ENCODE results near the gene SEZ6.

Gene SEZ6

DNA sequence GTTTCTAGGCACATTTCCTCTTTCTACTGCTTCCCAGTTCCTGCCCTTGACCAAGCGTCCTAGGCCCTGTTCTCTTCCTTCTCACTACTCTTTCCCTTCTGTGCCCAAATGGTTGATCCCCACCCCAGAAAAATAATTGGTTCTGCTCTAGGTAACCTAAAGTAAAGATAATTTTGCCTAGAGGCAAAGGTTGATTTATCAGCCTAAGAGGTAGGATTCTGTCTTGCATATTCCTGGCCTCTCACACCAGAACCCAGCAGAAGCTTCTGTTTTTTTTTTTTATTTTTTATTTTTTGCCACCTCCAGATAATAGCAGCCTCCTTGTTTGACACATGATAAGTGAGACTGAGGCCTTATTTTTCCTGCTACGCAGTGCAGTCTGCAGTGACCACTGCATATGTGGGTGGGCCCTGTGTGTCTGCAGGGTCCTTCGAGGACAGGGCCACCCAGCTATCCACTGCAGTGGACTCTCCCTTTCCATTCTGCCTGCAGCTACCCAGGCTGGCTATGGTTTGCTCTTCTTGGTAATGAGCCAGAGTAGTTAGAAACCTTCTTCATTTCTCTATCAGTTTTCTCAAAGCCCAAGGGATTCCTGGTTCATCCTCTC lies 37.8 kb upstream of the SEZ6 start:
- no peak for DNase-seq
- no peak overlapping the region for H3K27ac Mint-ChIP-seq
- H3K9me3 Mint-ChIP-seq = no peaks in the 10 kb centered on the region
- TF ChIP-seq, protein P1, sequence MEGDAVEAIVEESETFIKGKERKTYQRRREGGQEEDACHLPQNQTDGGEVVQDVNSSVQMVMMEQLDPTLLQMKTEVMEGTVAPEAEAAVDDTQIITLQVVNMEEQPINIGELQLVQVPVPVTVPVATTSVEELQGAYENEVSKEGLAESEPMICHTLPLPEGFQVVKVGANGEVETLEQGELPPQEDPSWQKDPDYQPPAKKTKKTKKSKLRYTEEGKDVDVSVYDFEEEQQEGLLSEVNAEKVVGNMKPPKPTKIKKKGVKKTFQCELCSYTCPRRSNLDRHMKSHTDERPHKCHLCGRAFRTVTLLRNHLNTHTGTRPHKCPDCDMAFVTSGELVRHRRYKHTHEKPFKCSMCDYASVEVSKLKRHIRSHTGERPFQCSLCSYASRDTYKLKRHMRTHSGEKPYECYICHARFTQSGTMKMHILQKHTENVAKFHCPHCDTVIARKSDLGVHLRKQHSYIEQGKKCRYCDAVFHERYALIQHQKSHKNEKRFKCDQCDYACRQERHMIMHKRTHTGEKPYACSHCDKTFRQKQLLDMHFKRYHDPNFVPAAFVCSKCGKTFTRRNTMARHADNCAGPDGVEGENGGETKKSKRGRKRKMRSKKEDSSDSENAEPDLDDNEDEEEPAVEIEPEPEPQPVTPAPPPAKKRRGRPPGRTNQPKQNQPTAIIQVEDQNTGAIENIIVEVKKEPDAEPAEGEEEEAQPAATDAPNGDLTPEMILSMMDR (IDR thresholded peaks at IDR 0.05) = no peak
- no peak overlapping the region for H3K4me3 Mint-ChIP-seq
- H3K36me3 Mint-ChIP-seq (ENCODE audit: low read depth) = no peaks in the 10 kb centered on the region
- H3K27me3 Mint-ChIP-seq (ENCODE audit: low read depth, poor library complexity) = peaks cover 26% of the 10 kb centered on the region
- H3K4me1 Mint-ChIP-seq = peaks cover 36% of the 10 kb centered on the region

DNA sequence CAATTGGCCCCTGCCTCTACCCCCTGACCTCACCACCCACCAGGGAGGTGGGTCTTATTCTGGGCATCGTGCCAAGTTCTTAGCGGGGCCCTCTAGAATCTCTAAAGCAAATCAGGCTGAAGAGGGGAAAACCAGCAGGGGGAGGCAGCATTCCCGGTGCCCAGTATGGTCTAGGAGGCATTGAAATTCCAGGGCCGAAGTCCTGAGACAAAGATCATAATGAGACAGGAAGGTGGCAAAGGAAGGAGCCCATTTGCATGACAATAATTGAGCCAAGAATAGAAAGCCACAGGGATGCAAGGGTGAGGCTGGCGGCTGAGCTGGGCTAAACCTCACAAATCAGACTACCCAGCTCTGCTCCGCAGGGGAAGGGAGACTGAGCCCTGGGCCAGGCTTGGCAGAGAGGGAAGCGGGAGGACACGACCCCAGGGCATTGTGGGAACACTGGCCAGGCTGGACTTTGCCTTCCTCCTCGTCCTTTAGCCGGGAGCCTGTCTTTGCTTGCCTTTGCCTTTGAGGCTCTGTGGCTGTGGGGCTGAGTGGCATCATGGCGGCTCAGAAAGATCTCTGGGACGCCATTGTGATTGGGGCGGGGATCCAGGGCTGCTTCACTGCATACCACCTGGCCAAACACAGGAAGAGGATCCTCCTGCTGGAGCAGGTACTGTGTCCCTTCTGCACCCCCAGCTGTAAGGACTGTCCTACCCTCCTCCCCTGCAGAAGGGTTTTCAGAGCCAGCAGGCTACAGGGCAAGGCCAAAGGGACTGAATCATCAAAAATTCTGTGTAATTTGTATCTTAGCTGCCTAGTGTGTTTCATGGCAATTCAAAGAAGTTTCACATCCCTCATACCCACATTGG lies 37.1 kb upstream of the SEZ6 start, which contains the start of gene PIPOX:
PIPOX (plus strand) TSS at position 463 of the 860 bp plus-strand sequence; CDS start at position 548, 85 bp downstream.
- no peaks in the 10 kb centered on the region for H3K36me3 Mint-ChIP-seq (ENCODE audit: low read depth)
- H3K27ac Mint-ChIP-seq = peak within 1 kb of the TSS; percentile 44
- peaks cover 24% of the 10 kb centered on the region for H3K27me3 Mint-ChIP-seq (ENCODE audit: low read depth, poor library complexity)
- no peak within 1 kb of the TSS for H3K4me3 Mint-ChIP-seq
- peaks cover 29% of the 10 kb centered on the region for H3K4me1 Mint-ChIP-seq
- DNase-seq = no peak
- TF ChIP-seq, protein P1 (IDR thresholded peaks at IDR 0.05) = no peak
- H3K9me3 Mint-ChIP-seq = no peaks in the 10 kb centered on the region

DNA sequence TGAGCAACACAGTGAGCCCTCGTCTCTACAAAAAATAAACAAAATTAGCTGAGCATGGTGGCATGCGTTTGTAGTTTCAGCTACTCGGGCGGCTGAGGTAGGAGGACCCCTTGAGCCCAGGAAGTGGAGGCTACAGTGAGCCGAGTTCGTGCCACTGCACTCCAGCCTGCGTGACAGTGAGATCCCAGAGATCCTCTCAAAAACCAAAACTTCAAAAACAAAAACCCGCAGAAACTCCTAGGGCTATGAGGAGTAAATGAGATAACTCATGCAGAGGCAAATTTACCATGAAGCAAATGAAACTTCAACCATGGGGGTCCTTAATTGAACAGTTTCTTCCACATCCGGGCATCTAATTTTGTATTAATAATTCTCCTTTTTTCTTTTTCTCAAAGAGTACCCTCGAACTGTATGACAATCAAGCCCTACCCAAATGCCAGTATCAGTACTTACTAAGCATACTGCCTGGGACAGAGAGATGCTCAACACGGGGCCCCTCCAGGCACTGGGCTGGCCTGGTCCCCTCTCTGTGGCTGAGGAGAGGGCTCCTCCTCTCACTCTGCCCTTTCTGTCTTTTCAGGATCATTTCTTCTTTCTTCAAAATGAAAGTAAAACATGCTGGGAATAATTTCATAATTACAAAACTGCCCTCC lies 36.3 kb upstream of the SEZ6 start:
- peak overlapping the region; percentile 44 for H3K27ac Mint-ChIP-seq
- no peak overlapping the region for H3K4me3 Mint-ChIP-seq
- DNase-seq = no peak
- peaks cover 24% of the 10 kb centered on the region for H3K27me3 Mint-ChIP-seq (ENCODE audit: low read depth, poor library complexity)
- peaks cover 29% of the 10 kb centered on the region for H3K4me1 Mint-ChIP-seq
- no peaks in the 10 kb centered on the region for H3K9me3 Mint-ChIP-seq
- H3K36me3 Mint-ChIP-seq (ENCODE audit: low read depth) = no peaks in the 10 kb centered on the region
- TF ChIP-seq, protein P1 (IDR thresholded peaks at IDR 0.05) = no peak

DNA sequence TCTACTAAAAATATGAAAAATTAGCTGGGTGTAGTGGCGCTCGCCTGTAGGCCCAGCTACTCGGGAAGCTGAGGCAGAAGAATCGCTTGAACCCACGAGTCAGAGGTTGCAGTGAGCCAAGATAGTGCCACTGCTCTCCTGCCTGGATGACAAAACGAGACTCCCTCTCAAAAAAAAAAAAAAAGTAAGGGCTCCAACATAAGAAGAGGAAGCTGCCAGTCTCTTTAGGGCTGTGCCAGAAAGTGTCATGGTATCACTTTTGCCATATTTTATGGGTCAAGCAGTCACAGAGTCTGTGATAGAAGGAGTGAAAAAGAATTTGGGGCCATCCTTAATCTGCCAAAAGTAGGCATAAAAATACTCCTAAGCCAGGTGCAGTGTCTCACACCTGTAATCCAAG lies 35.7 kb upstream of the SEZ6 start:
- Mint-ChIP-seq H3K36me3 (ENCODE audit: low read depth) (no peaks in the 10 kb centered on the region), H3K4me1 (peaks cover 29% of the 10 kb centered on the region), H3K27me3 (ENCODE audit: low read depth, poor library complexity) (peaks cover 24% of the 10 kb centered on the region), H3K4me3 (no peak overlapping the region), H3K27ac (no peak overlapping the region), H3K9me3 (no peaks in the 10 kb centered on the region)
- TF ChIP-seq, protein P1 (IDR thresholded peaks at IDR 0.05) = no peak
- no peak for DNase-seq

DNA sequence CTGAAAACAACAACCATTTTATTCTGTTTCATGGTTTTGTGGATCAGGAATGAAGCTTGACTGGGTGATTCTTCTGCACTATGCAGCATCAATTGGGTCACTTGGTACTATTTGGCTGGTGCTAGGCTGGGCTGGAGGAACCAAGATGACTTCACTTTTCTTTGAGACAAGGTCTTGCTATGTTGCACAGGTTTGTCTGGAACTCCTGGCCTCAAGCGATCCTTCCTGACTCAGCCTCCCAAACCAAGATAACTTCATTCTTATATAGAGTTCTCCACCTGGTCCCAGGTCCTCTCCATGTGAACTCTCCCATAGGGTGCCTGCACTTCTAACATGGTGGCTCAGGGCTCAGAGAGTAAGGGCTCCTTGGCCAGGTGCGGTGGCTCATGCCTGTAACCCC lies 35.3 kb upstream of the SEZ6 start:
- H3K4me3 Mint-ChIP-seq = no peak overlapping the region
- H3K9me3 Mint-ChIP-seq = peaks cover under 1% of the 10 kb centered on the region
- peaks cover 24% of the 10 kb centered on the region for H3K27me3 Mint-ChIP-seq (ENCODE audit: low read depth, poor library complexity)
- no peaks in the 10 kb centered on the region for H3K36me3 Mint-ChIP-seq (ENCODE audit: low read depth)
- no peak for DNase-seq
- H3K27ac Mint-ChIP-seq = no peak overlapping the region
- TF ChIP-seq, protein P1 (IDR thresholded peaks at IDR 0.05) = no peak
- H3K4me1 Mint-ChIP-seq = peaks cover 25% of the 10 kb centered on the region

All from nephron progenitor cell (in vitro differentiated cells).